IMR-90 (cell line): ENCODE results near the gene TXLNA. TPM values are rescaled to one million over a fixed set of nuclear protein-coding genes. Genes with fewer than 3 reads are reported as not detected.

ENCODE experiments used
- ATAC-seq: fragments of 200-7000 bp; cut with Tn5 transposase; 2 replicates; pipeline ENCODE4 v1.9.1; 2020; ENCODE audit warnings: low read depth, mild to moderate bottlenecking, moderate library complexity
- BruUV-seq: library from RNA; stranded (reverse); fragments of 400-500 nt; replicated peaks from 2 replicates; lab custom pipeline; 2021; lab: Mats Ljungman, UMichigan
- CTCF ChIA-PET: fragments of 300-600 bp; formaldehyde crosslinking; extraction: SDS; loops from one replicate; lab custom pipeline; 2021; ENCODE audit warnings: antibody characterized with exemption; lab: Yijun Ruan, JAX
- POLR2A ChIA-PET: fragments of 300-600 bp; sonication (Branson Sonifier 250); formaldehyde crosslinking; loops from one replicate; lab custom pipeline; 2022; ENCODE audit warnings: antibody characterized with exemption; ENCODE audit not compliant: unreplicated experiment; lab: Charles Lee
- DNase-seq: peaks from one replicate; pipeline ENCODE4 v3.0.0; 2013
- H2AFZ ChIP-seq: replicated peaks from 2 replicates; pipeline ENCODE3; 2013; ENCODE audit warnings: low read length, mild to moderate bottlenecking; ENCODE audit not compliant: poor library complexity
- H2AK5ac ChIP-seq: 2 replicates; pipeline ENCODE4 v1.6.1; 2013; ENCODE audit warnings: low read depth, low read length, inconsistent platforms
- H2AK9ac ChIP-seq: replicated peaks from 2 replicates; pipeline ENCODE3; 2013; ENCODE audit warnings: mild to moderate bottlenecking, low read depth, low read length, moderate library complexity; ENCODE audit not compliant: poor library complexity
- H2BK120ac ChIP-seq: 2 replicates; pipeline ENCODE4 v1.6.1; 2013; ENCODE audit warnings: low read depth, low read length, inconsistent platforms
- H2BK15ac ChIP-seq: 3 replicates; pipeline ENCODE4 v1.6.1; 2013; ENCODE audit warnings: low read depth, low read length, inconsistent platforms
- H2BK20ac ChIP-seq: 2 replicates; pipeline ENCODE4 v1.6.1; 2013; ENCODE audit warnings: low read depth, mild to moderate bottlenecking, inconsistent platforms, low read length, moderate library complexity
- H2BK5ac ChIP-seq: 2 replicates; pipeline ENCODE4 v1.6.1; 2013; ENCODE audit warnings: mild to moderate bottlenecking, low read depth, low read length, inconsistent platforms; ENCODE audit not compliant: poor library complexity, severe bottlenecking
- H3K14ac ChIP-seq: replicated peaks from 2 replicates; pipeline ENCODE4 v1.6.1; 2013; ENCODE audit warnings: low read depth, low read length, inconsistent platforms
- H3K18ac ChIP-seq: 2 replicates; pipeline ENCODE4 v1.6.1; 2013; ENCODE audit warnings: low read depth, low read length, control low read depth
- H3K23ac ChIP-seq: 2 replicates; pipeline ENCODE4 v1.6.1; 2013; ENCODE audit warnings: low read depth, low read length, inconsistent platforms
- H3K27ac ChIP-seq: 2 replicates; pipeline ENCODE4 v1.5.1; 2013; ENCODE audit warnings: mild to moderate bottlenecking, control low read depth, low read length; ENCODE audit not compliant: insufficient read depth
- H3K27me3 ChIP-seq: 2 replicates; pipeline ENCODE4 v1.6.1; 2013; ENCODE audit warnings: low read length; ENCODE audit not compliant: control insufficient read depth, insufficient read depth
- H3K36me3 ChIP-seq: 2 replicates; pipeline ENCODE4 v1.6.1; 2013; ENCODE audit warnings: low read length, mixed read lengths; ENCODE audit not compliant: control insufficient read depth, insufficient read depth
- H3K4ac ChIP-seq: 2 replicates; pipeline ENCODE4 v1.6.1; 2013; ENCODE audit warnings: low read depth, low read length, inconsistent platforms
- H3K4me1 ChIP-seq: 2 replicates; pipeline ENCODE4 v1.6.1; 2013; ENCODE audit warnings: low read length, mixed read lengths; ENCODE audit not compliant: control insufficient read depth, insufficient read depth
- H3K4me2 ChIP-seq: 2 replicates; pipeline ENCODE4 v1.6.1; 2013; ENCODE audit warnings: low read depth, mild to moderate bottlenecking, control low read depth, low read length, moderate library complexity
- H3K4me3 ChIP-seq: 2 replicates; pipeline ENCODE4 v1.5.1; 2013; ENCODE audit warnings: low read depth, mild to moderate bottlenecking, control low read depth, low read length, moderate library complexity; ENCODE audit not compliant: insufficient read depth
- H3K56ac ChIP-seq: 2 replicates; pipeline ENCODE4 v1.6.1; 2013; ENCODE audit warnings: low read length, inconsistent platforms; ENCODE audit not compliant: insufficient read depth; ENCODE audit errors: extremely low read depth
- H3K79me1 ChIP-seq, 2 experiments: 2 replicates each; pipeline ENCODE4 v1.6.1; 2013; ENCODE audit warnings: low read length in 2 of 2, inconsistent platforms in 1 of 2, low read depth in 1 of 2
- H3K9ac ChIP-seq: 2 replicates; pipeline ENCODE4 v1.6.1; 2013; ENCODE audit warnings: low read depth, low read length, control low read depth
- H3K9me1 ChIP-seq: 2 replicates; pipeline ENCODE4 v1.6.1; 2013; ENCODE audit warnings: low read length, inconsistent platforms; ENCODE audit not compliant: insufficient read depth
- H3K9me3 ChIP-seq: 2 replicates; pipeline ENCODE4 v1.6.1; 2013; ENCODE audit warnings: low read length; ENCODE audit not compliant: control insufficient read depth, insufficient read depth
- H4K20me1 ChIP-seq: 2 replicates; pipeline ENCODE4 v1.6.1; 2013; ENCODE audit warnings: low read length, inconsistent platforms; ENCODE audit not compliant: insufficient read depth
- H4K5ac ChIP-seq: 2 replicates; pipeline ENCODE4 v1.6.1; 2013; ENCODE audit warnings: mild to moderate bottlenecking, low read depth, low read length, control low read depth
- H4K8ac ChIP-seq, 2 experiments: 2 replicates each; pipeline ENCODE4 v1.6.1; 2013; ENCODE audit warnings: low read depth in 2 of 2, low read length in 2 of 2, control low read depth in 1 of 2, inconsistent platforms in 1 of 2
- H4K91ac ChIP-seq: 2 replicates; pipeline ENCODE4 v1.6.1; 2013; ENCODE audit warnings: low read depth, low read length, inconsistent platforms; ENCODE audit not compliant: insufficient read depth
- BHLHE40 ChIP-seq: fragments of 150-350 bp; IDR thresholded peaks from 2 replicates; pipeline ENCODE4 v1.6.1; 2016; ENCODE audit warnings: mild to moderate bottlenecking, low read depth, low read length
- FOS ChIP-seq: fragments of 150-350 bp; IDR thresholded peaks from 2 replicates; pipeline ENCODE4 v1.6.1; 2016; ENCODE audit warnings: low read depth, low read length
- NFE2L2 ChIP-seq: fragments of 150-350 bp; IDR thresholded peaks from 2 replicates; pipeline ENCODE4 v1.6.1; 2016; ENCODE audit warnings: low read depth, mild to moderate bottlenecking, low read length
- POLR2A ChIP-seq: IDR thresholded peaks from 2 replicates; pipeline ENCODE4 v1.6.1; 2012; ENCODE audit warnings: mild to moderate bottlenecking, low read depth, low read length
- RCOR1 ChIP-seq: IDR thresholded peaks from 2 replicates; pipeline ENCODE4 v1.6.1; 2012; ENCODE audit warnings: mild to moderate bottlenecking, low read length, improper control_type of control experiment; ENCODE audit not compliant: insufficient replicate concordance
- RFX5 ChIP-seq: IDR thresholded peaks from 2 replicates; pipeline ENCODE4 v1.8.0; 2012; ENCODE audit warnings: low read depth, mild to moderate bottlenecking, low read length, moderate library complexity
- SMC3 ChIP-seq: fragments of 150-350 bp; IDR thresholded peaks from 2 replicates; pipeline ENCODE4 v1.6.1; 2016; ENCODE audit warnings: low read depth, mild to moderate bottlenecking, antibody characterized with exemption, low read length, moderate library complexity
- USF2 ChIP-seq: fragments of 150-350 bp; IDR thresholded peaks from 2 replicates; pipeline ENCODE4 v1.6.1; 2017; ENCODE audit warnings: mild to moderate bottlenecking, antibody characterized with exemption, low read length, low read depth
- WGBS, 2 experiments: methylation state at CpG; one replicate each; pipeline versions ENCODE4 v1.1.5 to v1.1.7; 2013; ENCODE audit warnings: missing lambda C conversion rate in 2 of 2; ENCODE audit not compliant: insufficient read length in 1 of 2; ENCODE audit errors: extremely low coverage in 2 of 2; 5-methylcytosine and 5-hydroxymethylcytosine counted together
- dilution Hi-C: fragments of 300-500 bp; cut with HindIII; formaldehyde crosslinking; loops from one replicate; pipeline ENCODE4 v1.14.3; 2018; ENCODE audit warnings: low sequenced_read_pairs; ENCODE audit not compliant: unreplicated experiment
- in situ Hi-C: fragments of 300-500 bp; cut with MboI; formaldehyde crosslinking; loops from 3 replicates; pipeline ENCODE4 v1.14.3; 2019; ENCODE audit warnings: low sequenced_read_pairs, inconsistent platforms, mixed read lengths
- intact Hi-C: fragments of 100-400 bp; cut with micrococcal nuclease; formaldehyde crosslinking; loops from 2 replicates; pipeline ENCODE4 v1.10.0; 2022
- polyA plus RNA-seq, 3 experiments: library from polyadenylated mRNA; depleted of rRNA; stranded (reverse); fragments of >200 nt; gene quantifications; 2 replicates each; pipeline ENCODE4 v1.2.3, GENCODE V29; 2012; ENCODE audit warnings: low replicate concordance in 1 of 3
- total RNA-seq: library from RNA; depleted of rRNA; stranded (reverse); fragments of >200 nt; gene quantifications from 2 replicates; pipeline ENCODE4 v1.2.3, GENCODE V29; 2012
- TF ChIP-seq, protein P1 (sequence below): fragments of 150-350 bp; IDR thresholded peaks from 2 replicates; pipeline ENCODE4 v1.6.1; 2016; ENCODE audit warnings: low read depth, mild to moderate bottlenecking, low read length, moderate library complexity, borderline replicate concordance
- TF ChIP-seq, protein P2 (sequence below): conservative IDR thresholded peaks from 2 replicates; pipeline ENCODE4 v1.5.1; 2012; ENCODE audit warnings: mild to moderate bottlenecking, low read depth, low read length, improper control_type of control experiment

The TXLNA gene
- total and polyA plus RNA-seq, 2 of the 4 experiments (the other 2 are of a cell fraction): 47.6 to 102 TPM

GRCh38 chr1:32208469-32208868, 29.0 kb downstream of the TXLNA start:
- TF ChIP-seq BHLHE40: no peak
- TF ChIP-seq POLR2A: no peak
- TF ChIP-seq NFE2L2: no peak
- TF ChIP-seq FOS: no peak
- TF ChIP-seq, protein P1, sequence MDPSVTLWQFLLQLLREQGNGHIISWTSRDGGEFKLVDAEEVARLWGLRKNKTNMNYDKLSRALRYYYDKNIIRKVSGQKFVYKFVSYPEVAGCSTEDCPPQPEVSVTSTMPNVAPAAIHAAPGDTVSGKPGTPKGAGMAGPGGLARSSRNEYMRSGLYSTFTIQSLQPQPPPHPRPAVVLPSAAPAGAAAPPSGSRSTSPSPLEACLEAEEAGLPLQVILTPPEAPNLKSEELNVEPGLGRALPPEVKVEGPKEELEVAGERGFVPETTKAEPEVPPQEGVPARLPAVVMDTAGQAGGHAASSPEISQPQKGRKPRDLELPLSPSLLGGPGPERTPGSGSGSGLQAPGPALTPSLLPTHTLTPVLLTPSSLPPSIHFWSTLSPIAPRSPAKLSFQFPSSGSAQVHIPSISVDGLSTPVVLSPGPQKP: no peak
- TF ChIP-seq, protein P2, sequence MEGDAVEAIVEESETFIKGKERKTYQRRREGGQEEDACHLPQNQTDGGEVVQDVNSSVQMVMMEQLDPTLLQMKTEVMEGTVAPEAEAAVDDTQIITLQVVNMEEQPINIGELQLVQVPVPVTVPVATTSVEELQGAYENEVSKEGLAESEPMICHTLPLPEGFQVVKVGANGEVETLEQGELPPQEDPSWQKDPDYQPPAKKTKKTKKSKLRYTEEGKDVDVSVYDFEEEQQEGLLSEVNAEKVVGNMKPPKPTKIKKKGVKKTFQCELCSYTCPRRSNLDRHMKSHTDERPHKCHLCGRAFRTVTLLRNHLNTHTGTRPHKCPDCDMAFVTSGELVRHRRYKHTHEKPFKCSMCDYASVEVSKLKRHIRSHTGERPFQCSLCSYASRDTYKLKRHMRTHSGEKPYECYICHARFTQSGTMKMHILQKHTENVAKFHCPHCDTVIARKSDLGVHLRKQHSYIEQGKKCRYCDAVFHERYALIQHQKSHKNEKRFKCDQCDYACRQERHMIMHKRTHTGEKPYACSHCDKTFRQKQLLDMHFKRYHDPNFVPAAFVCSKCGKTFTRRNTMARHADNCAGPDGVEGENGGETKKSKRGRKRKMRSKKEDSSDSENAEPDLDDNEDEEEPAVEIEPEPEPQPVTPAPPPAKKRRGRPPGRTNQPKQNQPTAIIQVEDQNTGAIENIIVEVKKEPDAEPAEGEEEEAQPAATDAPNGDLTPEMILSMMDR: no peak
- no peak for TF ChIP-seq USF2
- TF ChIP-seq RCOR1: no peak
- TF ChIP-seq SMC3: no peak
- TF ChIP-seq RFX5: no peak
- no TSS peak for BruUV-seq
- dilution Hi-C loops: no loop called here

More at GRCh38 chr1:32208469-32208868, 29.0 kb downstream of the TXLNA start:
- no peak overlapping the region for H3K4me3 ChIP-seq
- H4K8ac ChIP-seq: no peak overlapping the region
- H3K27ac ChIP-seq: no peak overlapping the region
- DNase-seq: no peak
- no peak overlapping the region for H3K56ac ChIP-seq
- no peak overlapping the region for H3K18ac ChIP-seq
- CTCF ChIA-PET: interaction anchor here (0.6 to 1.6 kb wide), 2 partner anchors 99 to 192 kb away, joined by 3 to 6 read pairs; no protein-coding TSS in a partner anchor
- H2AK5ac ChIP-seq: no peak overlapping the region
- H4K91ac ChIP-seq: no peak overlapping the region
- H2BK120ac ChIP-seq: no peak overlapping the region
- no peaks in the 10 kb centered on the region; the same call in 1 of the 2 replicates for H4K20me1 ChIP-seq
- in situ Hi-C loops: no loop called here
- no peak overlapping the region for H2AK9ac ChIP-seq
- H2BK15ac ChIP-seq: no peak overlapping the region
- no peak overlapping the region for H2BK20ac ChIP-seq
- H3K4ac ChIP-seq: no peak overlapping the region
- 89% methylated on average over 3 of the region's 6 CpGs; no CpG with 5 or more reads in 1 of the 2 experiments for WGBS, 2 experiments
- no peak overlapping the region for H3K23ac ChIP-seq
- no peak overlapping the region for H3K14ac ChIP-seq
- H2AFZ ChIP-seq: no peak overlapping the region
- H3K9me3 ChIP-seq: no peaks in the 10 kb centered on the region
- no peaks in the 10 kb centered on the region for H3K27me3 ChIP-seq
- peaks cover 3% of the 10 kb centered on the region; the same call in 1 of the 2 replicates for H3K36me3 ChIP-seq
- intact Hi-C loops: no loop called here
- peaks cover 6% of the 10 kb centered on the region for H3K4me1 ChIP-seq
- no peak overlapping the region for H3K9ac ChIP-seq
- no peak for ATAC-seq
- H3K79me1 ChIP-seq: peaks cover 11 to 27% of the 10 kb centered on the region in 2 experiments
- no peak overlapping the region for H4K5ac ChIP-seq
- H2BK5ac ChIP-seq: no peak overlapping the region
- H3K4me2 ChIP-seq: no peak overlapping the region
- peaks cover 6% of the 10 kb centered on the region; the same call in 1 of the 2 replicates for H3K9me1 ChIP-seq
- POLR2A ChIA-PET: no interaction called here
